AG09319 (cell line): Measurements from ENCODE around the gene CHD9NB.

Experiments
- DNase-seq: peaks from one replicate; pipeline ENCODE4 v3.0.0-alpha.2; 2010; ENCODE audit warnings: low read depth; ENCODE audit errors: extremely low read depth
- CTCF ChIP-seq: IDR thresholded peaks from 2 replicates; pipeline ENCODE4 v1.5.1; 2011; ENCODE audit warnings: low read depth, mild to moderate bottlenecking, inconsistent platforms, low read length, moderate library complexity

Gene CHD9NB

GRCh38 chr16:53089434-53090285 lies 37.0 kb upstream of the CHD9NB start:
- no peak for TF ChIP-seq CTCF
- no peak for DNase-seq

DNA sequence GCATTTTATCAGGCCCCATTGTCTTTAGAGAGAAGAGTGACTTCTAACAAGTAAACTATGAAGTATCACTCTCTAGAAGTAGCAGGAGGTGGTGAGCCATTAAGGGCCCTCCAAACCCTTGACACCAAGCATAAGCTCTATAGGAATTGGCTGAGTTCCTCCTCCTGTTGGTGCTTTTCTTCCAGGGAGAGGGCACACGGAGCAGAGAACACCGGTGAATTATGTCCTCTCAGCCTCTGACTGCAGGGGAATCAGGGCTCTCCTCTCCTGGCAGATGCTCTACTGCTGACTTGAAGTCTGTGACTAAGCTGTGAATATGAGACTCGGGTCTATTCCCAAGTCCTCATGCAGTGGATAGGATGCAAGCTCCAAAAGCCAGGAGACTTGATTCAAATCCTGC lies 34.4 kb upstream of the CHD9NB start:
- no peak for DNase-seq
- TF ChIP-seq CTCF, result no peak

- no peak for TF ChIP-seq CTCF
- no peak for DNase-seq
Measured at GRCh38 chr16:53085931-53086421, 33.3 kb upstream of the CHD9NB start.

- DNase-seq, result no peak
- no peak for TF ChIP-seq CTCF
Measured at GRCh38 chr16:53085369-53085843, 32.7 kb upstream of the CHD9NB start.

GRCh38 chr16:53084746-53085334 lies 32.1 kb upstream of the CHD9NB start:
- no peak for DNase-seq
- TF ChIP-seq CTCF, result no peak

GRCh38 chr16:53084141-53084541 lies 31.4 kb upstream of the CHD9NB start:
- no peak for DNase-seq
- TF ChIP-seq CTCF, result no peak

DNA sequence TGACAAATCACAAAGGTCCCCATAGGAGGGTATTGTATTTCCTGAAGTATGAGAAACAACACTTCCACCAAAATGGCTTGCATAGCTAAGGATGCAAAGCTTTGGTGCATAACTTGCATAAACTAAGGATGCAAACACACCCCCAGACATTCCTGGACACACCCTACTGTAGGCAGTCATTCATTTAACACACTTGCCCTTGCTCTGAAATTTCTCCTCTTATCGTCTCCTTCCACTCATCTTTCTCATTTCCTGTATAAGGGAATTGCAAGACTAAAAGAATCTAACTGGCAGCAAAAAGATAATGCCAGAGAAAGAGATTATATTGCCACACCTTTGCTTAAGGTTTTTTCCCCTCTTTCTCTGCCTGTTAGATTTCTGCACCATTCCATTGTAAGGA lies 30.4 kb upstream of the CHD9NB start:
- DNase-seq, result no peak
- no peak for TF ChIP-seq CTCF
